LoVo (cell line): ENCODE data around the gene SVIL.
"Not testable (repeated sequence)": the region's sequence is repeated elsewhere in the genome, so short reads cannot be mapped to it uniquely, and the experiment has no call there.

Experiments
- DNase-seq: peaks from one replicate; pipeline ENCODE4 v3.0.0-alpha.2; 2016; ENCODE audit warnings: low spot score

The SVIL gene

GRCh38 chr10:29515879-29516278 lies 118.9 kb downstream of the SVIL start:
- DNase-seq: not testable (repeated sequence)

GRCh38 chr10:29515104-29515503 lies 119.7 kb downstream of the SVIL start:
- DNase-seq: not testable (repeated sequence)

- DNase-seq: no peak
These were observed 120.5 kb downstream of the SVIL start for GRCh38 chr10:29514306-29514705.

GRCh38 chr10:29512425-29512974 lies 122.3 kb downstream of the SVIL start:
- no peak for DNase-seq

GRCh38 chr10:29511806-29512205 lies 123.0 kb downstream of the SVIL start:
- not testable (repeated sequence) for DNase-seq

- DNase-seq: not testable (repeated sequence)
These were observed 124.2 kb downstream of the SVIL start for GRCh38 chr10:29510483-29511157.

GRCh38 chr10:29508554-29509244 lies 126.1 kb downstream of the SVIL start:
- DNase-seq: no peak

GRCh38 chr10:29507750-29508149 lies 127.0 kb downstream of the SVIL start:
- not testable (repeated sequence) for DNase-seq

GRCh38 chr10:29506324-29506921 lies 128.3 kb downstream of the SVIL start:
- DNase-seq: not testable (repeated sequence)

- DNase-seq: no peak
These were observed 132.4 kb downstream of the SVIL start for GRCh38 chr10:29502351-29502750.

GRCh38 chr10:29501692-29502091 lies 133.1 kb downstream of the SVIL start:
- peak; percentile 41 for DNase-seq

GRCh38 chr10:29499993-29500537 lies 134.7 kb downstream of the SVIL start:
- DNase-seq: no peak

- peak; percentile 52 for DNase-seq
These were observed 138.2 kb downstream of the SVIL start for GRCh38 chr10:29496341-29497162.

GRCh38 chr10:29495366-29495765 lies 139.4 kb downstream of the SVIL start:
- no peak for DNase-seq

GRCh38 chr10:29493697-29494096 lies 141.1 kb downstream of the SVIL start:
- DNase-seq: no peak

- DNase-seq: no peak
These were observed 142.0 kb downstream of the SVIL start for GRCh38 chr10:29492774-29493173.

- no peak for DNase-seq
These were observed 142.9 kb downstream of the SVIL start for GRCh38 chr10:29491918-29492317.

GRCh38 chr10:29490781-29491280 lies 143.9 kb downstream of the SVIL start:
- not testable (repeated sequence) for DNase-seq

- not testable (repeated sequence) for DNase-seq
These were observed 146.3 kb downstream of the SVIL start for GRCh38 chr10:29488471-29488870.

- DNase-seq: not testable (repeated sequence)
These were observed 146.9 kb downstream of the SVIL start for GRCh38 chr10:29487884-29488266.
